ENCODE results near the gene MAP3K13.

The MAP3K13 gene

GRCh38 chr3:185519021-185519420, 156.1 kb downstream of the MAP3K13 start:
- DNase-seq: no peak

- DNase-seq: no peak
These were observed 158.6 kb downstream of the MAP3K13 start for GRCh38 chr3:185521349-185522138.

GRCh38 chr3:185526349-185526951, 163.5 kb downstream of the MAP3K13 start:
- no peak for DNase-seq

- DNase-seq: no peak
These were observed 164.4 kb downstream of the MAP3K13 start for GRCh38 chr3:185527364-185527763.

GRCh38 chr3:185528532-185528931, 165.6 kb downstream of the MAP3K13 start:
- no peak for DNase-seq

GRCh38 chr3:185530856-185531255, 167.9 kb downstream of the MAP3K13 start:
- no peak for DNase-seq

GRCh38 chr3:185532901-185533300, 170.0 kb downstream of the MAP3K13 start:
- no peak for DNase-seq

GRCh38 chr3:185534511-185534910, 171.6 kb downstream of the MAP3K13 start:
- DNase-seq: no peak

DNA sequence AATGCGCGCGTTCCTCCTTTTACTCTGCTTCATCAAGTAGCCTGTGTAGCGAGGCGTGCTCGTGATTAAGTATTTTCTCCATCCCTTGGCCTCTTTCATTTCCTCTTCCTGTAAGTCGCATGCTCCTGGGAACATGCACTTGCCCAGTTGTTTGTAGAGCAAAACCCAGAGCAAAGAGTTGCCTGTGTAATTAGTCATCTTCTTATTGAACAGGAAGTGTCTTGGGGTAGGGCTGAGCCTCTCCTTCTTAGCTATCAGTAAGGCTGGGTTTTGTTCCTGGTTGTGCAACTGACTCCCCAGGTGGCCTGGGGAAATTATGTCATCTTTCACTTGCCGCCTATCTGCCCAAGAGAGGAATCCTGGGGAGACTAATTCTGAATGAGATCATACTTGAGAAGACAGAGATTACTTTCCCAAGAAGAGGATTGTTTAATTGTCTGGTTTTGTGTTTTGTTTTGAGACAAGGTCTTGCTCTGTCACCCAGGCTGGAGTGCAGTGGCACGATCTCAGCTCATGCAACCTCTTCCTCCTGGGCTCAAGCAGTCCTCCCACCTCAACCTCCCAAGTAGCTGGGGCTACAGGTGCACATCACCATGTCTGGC, 174.5 kb downstream of the MAP3K13 start:
- no peak for DNase-seq
